SK-N-SH treated with all-trans-retinoic acid at 6 μM for 48 hours (cell line): ENCODE measurements around the gene BCAS4.

Experiments
- ARNTL ChIP-seq: fragments of 450-650 bp; formaldehyde crosslinking; IDR thresholded peaks from 2 replicates; pipeline ENCODE4 v1.5.0; 2020; ENCODE audit warnings: low read depth, mild to moderate bottlenecking, moderate library complexity, borderline replicate concordance
- CREB5 ChIP-seq: fragments of 250-450 bp; sonication (Bioruptor Pico); IDR thresholded peaks from 2 replicates; pipeline ENCODE4 v1.5.1; 2020; ENCODE audit warnings: low read depth, mild to moderate bottlenecking, moderate library complexity
- ZC3H10 ChIP-seq: fragments of 250-450 bp; sonication (Bioruptor Pico); IDR thresholded peaks from 2 replicates; pipeline ENCODE4 v1.5.1; 2021; ENCODE audit warnings: mild to moderate bottlenecking, moderate library complexity
- ZFP30 ChIP-seq: fragments of 450-650 bp; formaldehyde crosslinking; IDR thresholded peaks from 2 replicates; pipeline ENCODE4 v1.5.0; 2022; ENCODE audit warnings: mild to moderate bottlenecking, moderate library complexity
- TF ChIP-seq, protein P1 (sequence below): fragments of 250-450 bp; sonication (Bioruptor Pico); IDR thresholded peaks from 2 replicates; pipeline ENCODE4 v1.8.0; 2020; ENCODE audit warnings: mild to moderate bottlenecking, moderate library complexity, borderline replicate concordance

DNA sequence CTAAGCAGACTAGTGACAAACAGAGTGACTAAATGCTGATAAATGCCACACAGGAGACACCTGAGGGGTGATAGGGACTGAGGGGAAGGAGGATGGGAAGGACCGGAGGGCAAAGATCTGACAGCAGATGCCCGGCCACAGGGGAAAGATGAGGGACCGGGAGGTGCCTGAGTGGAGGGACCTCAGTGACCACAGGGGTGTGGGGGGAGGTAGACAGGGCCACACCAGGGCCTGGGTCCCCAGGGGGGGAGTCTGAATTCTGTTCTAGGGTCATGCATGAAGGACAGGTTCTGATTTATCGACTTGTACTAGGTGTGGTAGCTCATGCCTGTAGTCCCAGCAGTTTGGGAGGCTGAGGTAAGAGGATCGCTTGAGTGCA, 6.9 kb downstream of the BCAS4 start:
- TF ChIP-seq ZFP30 (CRISPR knock-in tag) (no peak), ARNTL (no peak), ZC3H10 (CRISPR knock-in tag) (no peak), CREB5 (CRISPR knock-in tag) (no peak)
- TF ChIP-seq, protein P1, sequence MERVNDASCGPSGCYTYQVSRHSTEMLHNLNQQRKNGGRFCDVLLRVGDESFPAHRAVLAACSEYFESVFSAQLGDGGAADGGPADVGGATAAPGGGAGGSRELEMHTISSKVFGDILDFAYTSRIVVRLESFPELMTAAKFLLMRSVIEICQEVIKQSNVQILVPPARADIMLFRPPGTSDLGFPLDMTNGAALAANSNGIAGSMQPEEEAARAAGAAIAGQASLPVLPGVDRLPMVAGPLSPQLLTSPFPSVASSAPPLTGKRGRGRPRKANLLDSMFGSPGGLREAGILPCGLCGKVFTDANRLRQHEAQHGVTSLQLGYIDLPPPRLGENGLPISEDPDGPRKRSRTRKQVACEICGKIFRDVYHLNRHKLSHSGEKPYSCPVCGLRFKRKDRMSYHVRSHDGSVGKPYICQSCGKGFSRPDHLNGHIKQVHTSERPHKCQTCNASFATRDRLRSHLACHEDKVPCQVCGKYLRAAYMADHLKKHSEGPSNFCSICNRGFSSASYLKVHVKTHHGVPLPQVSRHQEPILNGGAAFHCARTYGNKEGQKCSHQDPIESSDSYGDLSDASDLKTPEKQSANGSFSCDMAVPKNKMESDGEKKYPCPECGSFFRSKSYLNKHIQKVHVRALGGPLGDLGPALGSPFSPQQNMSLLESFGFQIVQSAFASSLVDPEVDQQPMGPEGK (CRISPR knock-in tag): no peak
